22Rv1 (cell line): ENCODE measurements around the gene GTF3C2.

Experiments
- ZFX ChIP-seq: fragments of 450-650 bp; IDR thresholded peaks from 2 replicates; pipeline ENCODE4 v1.6.1; 2017; ENCODE audit warnings: antibody characterized with exemption, borderline replicate concordance
- TF ChIP-seq, protein P1 (sequence below): fragments of 450-650 bp; IDR thresholded peaks from 2 replicates; pipeline ENCODE4 v1.5.1; 2017; ENCODE audit warnings: mild to moderate bottlenecking

DNA sequence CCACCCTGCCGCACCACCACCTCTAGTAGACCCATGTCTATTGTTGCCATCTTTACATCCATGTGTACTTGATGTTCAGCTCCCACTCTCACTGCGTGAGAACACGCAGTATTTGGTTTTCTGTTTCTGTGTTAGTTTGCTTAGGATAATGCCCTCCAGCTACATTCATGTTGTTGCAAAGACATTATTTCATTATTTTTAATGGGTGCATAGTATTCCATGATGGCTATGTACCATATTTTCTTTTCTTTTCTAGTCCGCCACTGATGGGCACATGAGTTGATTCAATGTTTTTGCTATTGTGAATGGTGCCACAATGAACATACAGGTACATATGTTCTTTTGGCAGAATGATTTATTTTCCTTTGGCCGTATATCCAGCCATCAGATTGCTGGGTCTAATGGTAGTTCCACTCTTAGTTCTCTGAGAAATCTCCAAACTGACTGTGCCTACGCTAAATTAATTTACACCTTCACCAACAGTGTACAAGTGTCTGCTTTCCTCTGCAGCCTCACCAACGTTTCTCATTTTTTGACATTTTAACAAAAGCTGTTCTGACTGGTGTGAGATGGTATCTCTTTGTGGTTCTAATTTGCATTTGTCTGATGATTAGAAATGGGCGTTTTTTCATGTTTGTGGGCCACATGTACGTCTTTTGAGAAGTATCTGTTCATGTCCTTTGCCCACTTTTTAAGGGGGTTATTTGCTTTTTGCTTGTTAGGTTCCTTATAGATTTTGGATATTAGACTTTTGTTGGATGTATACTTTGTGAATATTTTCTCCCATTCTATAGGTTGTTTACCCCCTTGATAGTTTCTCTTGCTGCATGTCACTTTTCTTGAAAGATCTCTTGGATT, 34.5 kb upstream of the GTF3C2 start:
- TF ChIP-seq, protein P1, sequence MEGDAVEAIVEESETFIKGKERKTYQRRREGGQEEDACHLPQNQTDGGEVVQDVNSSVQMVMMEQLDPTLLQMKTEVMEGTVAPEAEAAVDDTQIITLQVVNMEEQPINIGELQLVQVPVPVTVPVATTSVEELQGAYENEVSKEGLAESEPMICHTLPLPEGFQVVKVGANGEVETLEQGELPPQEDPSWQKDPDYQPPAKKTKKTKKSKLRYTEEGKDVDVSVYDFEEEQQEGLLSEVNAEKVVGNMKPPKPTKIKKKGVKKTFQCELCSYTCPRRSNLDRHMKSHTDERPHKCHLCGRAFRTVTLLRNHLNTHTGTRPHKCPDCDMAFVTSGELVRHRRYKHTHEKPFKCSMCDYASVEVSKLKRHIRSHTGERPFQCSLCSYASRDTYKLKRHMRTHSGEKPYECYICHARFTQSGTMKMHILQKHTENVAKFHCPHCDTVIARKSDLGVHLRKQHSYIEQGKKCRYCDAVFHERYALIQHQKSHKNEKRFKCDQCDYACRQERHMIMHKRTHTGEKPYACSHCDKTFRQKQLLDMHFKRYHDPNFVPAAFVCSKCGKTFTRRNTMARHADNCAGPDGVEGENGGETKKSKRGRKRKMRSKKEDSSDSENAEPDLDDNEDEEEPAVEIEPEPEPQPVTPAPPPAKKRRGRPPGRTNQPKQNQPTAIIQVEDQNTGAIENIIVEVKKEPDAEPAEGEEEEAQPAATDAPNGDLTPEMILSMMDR = no peak
- TF ChIP-seq ZFX = no peak
